H9 (cell line): ENCODE measurements around the gene PRRC1. TPM values are rescaled to one million over a fixed set of nuclear protein-coding genes. Genes with fewer than 3 reads are reported as not detected.

Experiments
- DNase-seq: peaks from one replicate; pipeline ENCODE4 v3.0.0-alpha.2; 2017
- H2AFZ ChIP-seq: one replicate; pipeline ENCODE4 v1.6.1; 2013; ENCODE audit warnings: mild to moderate bottlenecking, low read length, control low read depth, moderate library complexity
- H2AK5ac ChIP-seq: 2 replicates; pipeline ENCODE4 v1.6.1; 2013; ENCODE audit warnings: low read length, control low read depth, mixed read lengths; ENCODE audit not compliant: insufficient read length
- H2BK120ac ChIP-seq: one replicate; pipeline ENCODE4 v1.6.1; 2013; ENCODE audit warnings: low read depth, mild to moderate bottlenecking, low read length, control low read depth, inconsistent platforms; ENCODE audit not compliant: poor library complexity, severe bottlenecking
- H2BK12ac ChIP-seq: 2 replicates; pipeline ENCODE4 v1.6.1; 2013; ENCODE audit warnings: low read length, control low read depth, mixed read lengths, low read depth; ENCODE audit not compliant: insufficient read length
- H2BK15ac ChIP-seq: 2 replicates; pipeline ENCODE4 v1.6.1; 2013; ENCODE audit warnings: low read depth, low read length, control low read depth
- H2BK20ac ChIP-seq: one replicate; pipeline ENCODE4 v1.6.1; 2013; ENCODE audit warnings: low read depth, mild to moderate bottlenecking, low read length, control low read depth, inconsistent platforms; ENCODE audit not compliant: poor library complexity, severe bottlenecking
- H2BK5ac ChIP-seq: 2 replicates; pipeline ENCODE4 v1.6.1; 2013; ENCODE audit warnings: low read length, control low read depth, mixed read lengths; ENCODE audit not compliant: insufficient read length
- H3K14ac ChIP-seq: 2 replicates; pipeline ENCODE4 v1.6.1; 2013; ENCODE audit warnings: low read length, control low read depth; ENCODE audit not compliant: insufficient read depth
- H3K18ac ChIP-seq: 2 replicates; pipeline ENCODE4 v1.6.1; 2013; ENCODE audit warnings: low read depth, mild to moderate bottlenecking, mixed read lengths, low read length, control low read depth; ENCODE audit not compliant: insufficient read length
- H3K23ac ChIP-seq: 2 replicates; pipeline ENCODE4 v1.6.1; 2013; ENCODE audit warnings: low read length, control low read depth, mixed read lengths, low read depth; ENCODE audit not compliant: insufficient read length
- H3K23me2 ChIP-seq: 2 replicates; pipeline ENCODE4 v1.6.1; 2013; ENCODE audit warnings: low read depth, mild to moderate bottlenecking, mixed read lengths, low read length, control low read depth; ENCODE audit not compliant: insufficient read length, poor library complexity, severe bottlenecking
- H3K27ac ChIP-seq: 2 replicates; pipeline ENCODE4 v1.5.1; 2013; ENCODE audit warnings: low read length, control low read depth, mixed read lengths, low read depth; ENCODE audit not compliant: insufficient read length
- H3K27me3 ChIP-seq: 2 replicates; pipeline ENCODE4 v1.6.1; 2013; ENCODE audit warnings: low read length, control low read depth, inconsistent platforms; ENCODE audit not compliant: insufficient read depth
- H3K4ac ChIP-seq: 2 replicates; pipeline ENCODE4 v1.6.1; 2013; ENCODE audit warnings: low read depth, mild to moderate bottlenecking, control low read depth, inconsistent platforms, low read length, moderate library complexity
- H3K4me1 ChIP-seq: 2 replicates; pipeline ENCODE4 v1.6.1; 2013; ENCODE audit warnings: low read length, control low read depth, inconsistent platforms; ENCODE audit not compliant: insufficient read depth
- H3K4me2 ChIP-seq: 2 replicates; pipeline ENCODE4 v1.6.1; 2013; ENCODE audit warnings: low read length, control low read depth, mixed read lengths; ENCODE audit not compliant: insufficient read length, insufficient read depth
- H3K56ac ChIP-seq: 2 replicates; pipeline ENCODE4 v1.6.1; 2013; ENCODE audit warnings: low read depth, mild to moderate bottlenecking, mixed read lengths, low read length, control low read depth; ENCODE audit not compliant: insufficient read length
- H3K79me1 ChIP-seq: 2 replicates; pipeline ENCODE4 v1.6.1; 2013; ENCODE audit warnings: low read depth, mild to moderate bottlenecking, moderate library complexity, low read length, control low read depth, inconsistent platforms; ENCODE audit not compliant: insufficient read depth, poor library complexity, severe bottlenecking
- H3K79me2 ChIP-seq: 2 replicates; pipeline ENCODE4 v1.6.1; 2013; ENCODE audit warnings: low read length, control low read depth, inconsistent platforms; ENCODE audit not compliant: insufficient read depth
- H3K9ac ChIP-seq: 2 replicates; pipeline ENCODE4 v1.6.1; 2013; ENCODE audit warnings: low read length, control low read depth, mixed read lengths; ENCODE audit not compliant: insufficient read length; ENCODE audit errors: extremely low read depth
- H3K9me3 ChIP-seq: one replicate; pipeline ENCODE4 v1.6.1; 2013; ENCODE audit warnings: low read depth, low read length, inconsistent platforms; ENCODE audit not compliant: control insufficient read depth
- H3T11ph ChIP-seq: one replicate; pipeline ENCODE4 v1.6.1; 2013; ENCODE audit warnings: mild to moderate bottlenecking, low read length, control low read depth, inconsistent platforms
- H4K20me1 ChIP-seq: one replicate; pipeline ENCODE4 v1.6.1; 2013; ENCODE audit not compliant: control insufficient read depth, insufficient read length, insufficient read depth
- H4K5ac ChIP-seq: 2 replicates; pipeline ENCODE4 v1.6.1; 2013; ENCODE audit warnings: low read depth, mild to moderate bottlenecking, mixed read lengths, low read length, control low read depth; ENCODE audit not compliant: insufficient read length
- H4K8ac ChIP-seq: replicated peaks from 2 replicates; pipeline ENCODE4 v1.6.1; 2013; ENCODE audit warnings: low read length, control low read depth, mixed read lengths, low read depth; ENCODE audit not compliant: insufficient read length
- H4K91ac ChIP-seq: 2 replicates; pipeline ENCODE4 v1.6.1; 2013; ENCODE audit warnings: low read depth, mild to moderate bottlenecking, moderate library complexity, mixed read lengths, low read length, control low read depth; ENCODE audit not compliant: insufficient read length
- H3K27ac Mint-ChIP-seq, 3 experiments: 2 replicates in 2 of 3; 3 replicates in 1 of 3; pipeline ENCODE4 v1.8.0; 2020 to 2021; ENCODE audit warnings: mixed read lengths in 3 of 3, mild to moderate bottlenecking in 1 of 3, moderate library complexity in 1 of 3
- H3K27me3 Mint-ChIP-seq: 2 replicates; pipeline ENCODE4 v1.8.0; 2021; ENCODE audit warnings: low read depth, mild to moderate bottlenecking, moderate library complexity, mixed read lengths
- H3K36me3 Mint-ChIP-seq, 3 experiments: 2 replicates in 2 of 3; 3 replicates in 1 of 3; pipeline ENCODE4 v1.8.0; 2020 to 2021; ENCODE audit warnings: low read depth in 3 of 3, mixed read lengths in 3 of 3; ENCODE audit not compliant: insufficient read depth in 1 of 3
- H3K4me1 Mint-ChIP-seq, 2 experiments: 2 replicates each; pipeline ENCODE4 v1.8.0; 2020; ENCODE audit warnings: mixed read lengths in 2 of 2
- H3K4me3 Mint-ChIP-seq, 2 experiments: 2 replicates in 1 of 2; 3 replicates in 1 of 2; pipeline ENCODE4 v1.8.0; 2020 to 2021; ENCODE audit warnings: mild to moderate bottlenecking in 2 of 2, mixed read lengths in 2 of 2, moderate library complexity in 1 of 2
- H3K9me3 Mint-ChIP-seq, 2 experiments: 2 replicates in 1 of 2; 3 replicates in 1 of 2; pipeline ENCODE4 v1.8.0; 2020; ENCODE audit warnings: mild to moderate bottlenecking in 2 of 2, mixed read lengths in 2 of 2, moderate library complexity in 1 of 2
- WGBS: extraction: QIAGEN DNeasy Blood & Tissue Kit; methylation state at CpG from one replicate; pipeline ENCODE4 v1.1.7; 2013; ENCODE audit warnings: missing lambda C conversion rate, low lambda C conversion rate, mixed read lengths; ENCODE audit not compliant: insufficient read length; ENCODE audit errors: extremely low coverage; 5-methylcytosine and 5-hydroxymethylcytosine counted together
- total RNA-seq: library from RNA; stranded (reverse); gene quantifications from 2 replicates; pipeline ENCODE4 v1.2.1, GENCODE V29; 2021
- TF ChIP-seq, protein P1 (sequence below): fragments of 200-600 bp; sonication (generic); conservative IDR thresholded peaks from 3 replicates; pipeline ENCODE4 v1.8.0; 2021; ENCODE audit warnings: antibody characterized with exemption, mild to moderate bottlenecking

PRRC1 gene
- total RNA-seq, 1 experiment from 2014 or later = 70.7 TPM

DNA sequence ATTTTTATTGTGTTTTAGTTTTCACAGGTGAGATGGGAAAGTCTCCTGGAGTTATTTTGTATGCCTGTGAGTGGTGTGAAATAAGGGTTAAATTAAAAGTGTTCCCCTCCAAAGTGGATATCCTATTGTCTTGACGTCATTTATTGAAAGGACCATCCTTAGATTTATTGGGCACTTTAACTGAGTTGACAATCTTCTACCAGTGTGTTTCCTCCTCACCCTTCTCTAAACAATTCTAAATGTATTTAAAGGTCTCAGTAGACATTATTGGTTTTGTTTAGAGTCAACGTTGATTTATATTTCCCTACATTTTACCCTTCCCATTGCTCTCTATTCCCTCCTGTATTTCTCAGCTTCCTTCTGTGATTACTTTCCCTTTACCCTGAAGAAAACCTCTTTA, 40.8 kb downstream of the PRRC1 start:
- Histone ChIP-seq H3K23ac (no peak overlapping the region), H3K4me1 (no peaks in the 10 kb centered on the region), H2BK120ac (no peak overlapping the region), H3K18ac (no peak overlapping the region), H3K4ac (no peak overlapping the region), H3K27ac (no peak overlapping the region), H3K14ac (no peak overlapping the region), H2AK5ac (no peak overlapping the region), H3K79me2 (no peaks in the 10 kb centered on the region), H3K23me2 (no peaks in the 10 kb centered on the region), H3K9me3 (no peaks in the 10 kb centered on the region), H3K4me2 (no peak overlapping the region), H2BK15ac (no peak overlapping the region), H3K56ac (no peak overlapping the region), H2BK12ac (no peak overlapping the region), H4K91ac (no peak overlapping the region), H3K9ac (no peak overlapping the region), H2BK5ac (no peak overlapping the region), H4K20me1 (no peaks in the 10 kb centered on the region), H3T11ph (no peak overlapping the region), H4K5ac (no peak overlapping the region), H3K79me1 (no peaks in the 10 kb centered on the region), H2BK20ac (no peak overlapping the region), H2AFZ (no peak overlapping the region), H3K27me3 (no peaks in the 10 kb centered on the region), H4K8ac (no peak overlapping the region)
- H3K4me1 Mint-ChIP-seq = no peaks in the 10 kb centered on the region
- no peaks in the 10 kb centered on the region for H3K27me3 Mint-ChIP-seq
- DNase-seq = no peak
- no peaks in the 10 kb centered on the region for H3K9me3 Mint-ChIP-seq
- no peak overlapping the region for H3K4me3 Mint-ChIP-seq
- no peak overlapping the region; a peak in 1 of 7 replicates for H3K27ac Mint-ChIP-seq
- TF ChIP-seq, protein P1, sequence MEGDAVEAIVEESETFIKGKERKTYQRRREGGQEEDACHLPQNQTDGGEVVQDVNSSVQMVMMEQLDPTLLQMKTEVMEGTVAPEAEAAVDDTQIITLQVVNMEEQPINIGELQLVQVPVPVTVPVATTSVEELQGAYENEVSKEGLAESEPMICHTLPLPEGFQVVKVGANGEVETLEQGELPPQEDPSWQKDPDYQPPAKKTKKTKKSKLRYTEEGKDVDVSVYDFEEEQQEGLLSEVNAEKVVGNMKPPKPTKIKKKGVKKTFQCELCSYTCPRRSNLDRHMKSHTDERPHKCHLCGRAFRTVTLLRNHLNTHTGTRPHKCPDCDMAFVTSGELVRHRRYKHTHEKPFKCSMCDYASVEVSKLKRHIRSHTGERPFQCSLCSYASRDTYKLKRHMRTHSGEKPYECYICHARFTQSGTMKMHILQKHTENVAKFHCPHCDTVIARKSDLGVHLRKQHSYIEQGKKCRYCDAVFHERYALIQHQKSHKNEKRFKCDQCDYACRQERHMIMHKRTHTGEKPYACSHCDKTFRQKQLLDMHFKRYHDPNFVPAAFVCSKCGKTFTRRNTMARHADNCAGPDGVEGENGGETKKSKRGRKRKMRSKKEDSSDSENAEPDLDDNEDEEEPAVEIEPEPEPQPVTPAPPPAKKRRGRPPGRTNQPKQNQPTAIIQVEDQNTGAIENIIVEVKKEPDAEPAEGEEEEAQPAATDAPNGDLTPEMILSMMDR = no peak
- no CpG with 5 or more reads among the region's 2 CpGs for WGBS
- peaks cover 0 to 8% (median 8%) of the 10 kb centered on the region in 3 experiments; a peak in 3 of 7 replicates for H3K36me3 Mint-ChIP-seq
